Fibroblast of lung (primary cell): ENCODE data around the gene MTA1. TPM values are rescaled to one million over a fixed set of nuclear protein-coding genes. Genes with fewer than 3 reads are reported as not detected.

Experiments
- DNase-seq, 2 donors: peaks; one replicate each; pipeline versions ENCODE4 v3.0.0 to v3.0.0-alpha.2; 2010; ENCODE audit warnings: low read depth in 2 of 2
- H2AFZ ChIP-seq: 2 replicates; pipeline ENCODE4 v1.5.1; 2012; ENCODE audit warnings: low read length, control low read depth, inconsistent platforms
- H3K27ac ChIP-seq: 2 replicates; pipeline ENCODE4 v1.5.1; 2011; ENCODE audit warnings: low read length, control low read depth; ENCODE audit not compliant: insufficient read depth
- H3K27me3 ChIP-seq: 2 replicates; pipeline ENCODE4 v1.5.1; 2011; ENCODE audit warnings: mild to moderate bottlenecking, low read length; ENCODE audit not compliant: control insufficient read depth, insufficient read depth
- H3K36me3 ChIP-seq: 2 replicates; pipeline ENCODE4 v1.5.1; 2011; ENCODE audit warnings: low read length; ENCODE audit not compliant: control insufficient read depth, insufficient read depth
- H3K4me1 ChIP-seq: 2 replicates; pipeline ENCODE4 v1.5.1; 2011; ENCODE audit warnings: low read length; ENCODE audit not compliant: control insufficient read depth, insufficient read depth; ENCODE audit errors: extremely low read depth
- H3K4me2 ChIP-seq: 2 replicates; pipeline ENCODE4 v1.5.1; 2011; ENCODE audit warnings: low read length, control low read depth; ENCODE audit not compliant: insufficient read depth; ENCODE audit errors: extremely low read depth
- H3K4me3 ChIP-seq, 4 experiments: fragments of 200-600 bp in 1 of 4; sonication (generic) in 1 of 4; replicated peaks in 1 of 4; 2 replicates each; pipeline ENCODE4 v1.5.1; 2011 to 2016; ENCODE audit warnings: low read length in 4 of 4, low read depth in 3 of 4, mild to moderate bottlenecking in 3 of 4, control low read depth in 2 of 4, inconsistent platforms in 1 of 4, mixed read lengths in 1 of 4; ENCODE audit not compliant: insufficient read depth in 1 of 4; ENCODE audit errors: control extremely low read depth in 1 of 4
- H3K79me2 ChIP-seq: 2 replicates; pipeline ENCODE4 v1.5.1; 2012; ENCODE audit warnings: mild to moderate bottlenecking, low read length, inconsistent platforms; ENCODE audit not compliant: control insufficient read depth, insufficient read depth
- H3K9ac ChIP-seq: 2 replicates; pipeline ENCODE4 v1.5.1; 2011; ENCODE audit warnings: mild to moderate bottlenecking, low read length, control low read depth; ENCODE audit not compliant: insufficient read depth
- H3K9me3 ChIP-seq: 2 replicates; pipeline ENCODE4 v1.5.1; 2012; ENCODE audit warnings: low read depth, low read length; ENCODE audit not compliant: control insufficient read depth, insufficient read depth
- H4K20me1 ChIP-seq: 2 replicates; pipeline ENCODE4 v1.5.1; 2011; ENCODE audit warnings: low read length; ENCODE audit not compliant: control insufficient read depth, insufficient read depth; ENCODE audit errors: extremely low read depth
- EZH2 ChIP-seq: IDR thresholded peaks from 2 replicates; pipeline ENCODE4 v1.5.1; 2012; ENCODE audit warnings: low read length, control low read depth, mild to moderate bottlenecking; ENCODE audit errors: missing control alignments
- polyA plus RNA-seq, 2 donors: library from polyadenylated mRNA; depleted of rRNA in 1 of 2; stranded (reverse) in 1 of 2; unstranded in 1 of 2; fragments of >200 nt; gene quantifications; 2 replicates each; pipeline ENCODE4 v1.2.1, GENCODE V29; 2011 to 2012; ENCODE audit warnings: missing spikeins in 1 of 2
- total RNA-seq: library from RNA; depleted of rRNA; stranded (reverse); fragments of >200 nt; gene quantifications from 2 replicates; pipeline ENCODE4 v1.2.1, GENCODE V29; 2014
- TF ChIP-seq, protein P1 (sequence below), 2 donors: IDR thresholded peaks in 1 of 2; conservative IDR thresholded peaks in 1 of 2; 1 replicate in 1 of 2; 2 replicates in 1 of 2; pipeline ENCODE4 v1.5.1; 2011 to 2012; ENCODE audit warnings: low read length in 2 of 2, control low read depth in 1 of 2, inconsistent platforms in 1 of 2, low read depth in 1 of 2, mild to moderate bottlenecking in 1 of 2

The MTA1 gene
- total and polyA plus RNA-seq, 2 donors (not counting 1 experiment from before 2014, with no cell fraction given), result 28.6 to 29.7 TPM

DNA sequence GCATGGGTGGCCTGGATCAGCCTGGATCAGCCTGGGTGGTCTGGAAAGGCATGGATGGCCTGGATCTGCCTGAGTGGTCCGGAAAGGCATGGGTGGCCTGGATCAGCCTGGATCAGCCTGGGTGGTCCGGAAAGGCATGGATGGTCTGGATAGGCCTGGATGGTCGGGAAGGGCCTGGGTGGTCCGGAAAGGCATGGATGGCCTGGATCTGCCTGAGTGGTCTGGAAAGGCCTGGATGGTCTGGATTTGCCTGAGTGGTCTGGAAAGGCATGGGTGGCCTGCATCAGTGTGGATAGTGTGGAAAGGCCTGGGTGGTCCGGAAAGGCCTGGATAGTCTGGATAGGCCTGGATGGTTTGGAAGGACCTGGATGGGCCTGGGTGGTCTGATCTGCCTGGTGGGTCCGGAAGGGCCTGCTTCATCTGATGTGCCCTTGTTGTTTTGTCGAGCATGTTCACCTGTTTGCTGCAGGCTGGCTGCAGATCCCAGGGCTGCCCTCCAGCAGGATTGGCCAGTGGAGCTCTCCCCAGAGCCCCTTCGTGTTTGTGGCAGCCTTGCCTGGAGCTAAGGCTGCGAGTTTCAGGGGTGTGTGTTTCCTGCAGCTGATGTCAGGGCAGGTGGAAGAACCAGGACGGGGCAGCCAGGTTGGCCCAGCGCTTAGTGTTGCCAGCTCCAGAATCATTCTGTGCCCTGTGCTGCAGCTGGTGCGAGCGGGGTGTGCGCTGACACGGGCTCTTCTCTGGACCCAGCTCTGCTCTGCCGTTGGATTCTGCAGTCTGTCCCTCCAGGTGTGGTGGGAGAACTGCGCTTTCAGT, 40.5 kb upstream of the MTA1 start:
- Histone ChIP-seq H3K27me3 (no peaks in the 10 kb centered on the region), H2AFZ (no peak overlapping the region), H3K4me3 (no peak overlapping the region), H3K4me1 (no peaks in the 10 kb centered on the region), H3K79me2 (no peaks in the 10 kb centered on the region), H3K36me3 (peaks cover 3% of the 10 kb centered on the region), H3K9me3 (no peaks in the 10 kb centered on the region), H4K20me1 (no peaks in the 10 kb centered on the region), H3K27ac (no peak overlapping the region), H3K9ac (no peak overlapping the region), H3K4me2 (no peak overlapping the region)
- no peak for DNase-seq
- no peak for TF ChIP-seq EZH2
- TF ChIP-seq, protein P1, sequence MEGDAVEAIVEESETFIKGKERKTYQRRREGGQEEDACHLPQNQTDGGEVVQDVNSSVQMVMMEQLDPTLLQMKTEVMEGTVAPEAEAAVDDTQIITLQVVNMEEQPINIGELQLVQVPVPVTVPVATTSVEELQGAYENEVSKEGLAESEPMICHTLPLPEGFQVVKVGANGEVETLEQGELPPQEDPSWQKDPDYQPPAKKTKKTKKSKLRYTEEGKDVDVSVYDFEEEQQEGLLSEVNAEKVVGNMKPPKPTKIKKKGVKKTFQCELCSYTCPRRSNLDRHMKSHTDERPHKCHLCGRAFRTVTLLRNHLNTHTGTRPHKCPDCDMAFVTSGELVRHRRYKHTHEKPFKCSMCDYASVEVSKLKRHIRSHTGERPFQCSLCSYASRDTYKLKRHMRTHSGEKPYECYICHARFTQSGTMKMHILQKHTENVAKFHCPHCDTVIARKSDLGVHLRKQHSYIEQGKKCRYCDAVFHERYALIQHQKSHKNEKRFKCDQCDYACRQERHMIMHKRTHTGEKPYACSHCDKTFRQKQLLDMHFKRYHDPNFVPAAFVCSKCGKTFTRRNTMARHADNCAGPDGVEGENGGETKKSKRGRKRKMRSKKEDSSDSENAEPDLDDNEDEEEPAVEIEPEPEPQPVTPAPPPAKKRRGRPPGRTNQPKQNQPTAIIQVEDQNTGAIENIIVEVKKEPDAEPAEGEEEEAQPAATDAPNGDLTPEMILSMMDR (conservative IDR thresholded peaks at IDR 0.05 in 1 of 2, IDR thresholded peaks at IDR 0.05 in 1 of 2; ENCODE audit: low read depth in 1 of 2, low read length in 2 of 2), result no peak

DNA sequence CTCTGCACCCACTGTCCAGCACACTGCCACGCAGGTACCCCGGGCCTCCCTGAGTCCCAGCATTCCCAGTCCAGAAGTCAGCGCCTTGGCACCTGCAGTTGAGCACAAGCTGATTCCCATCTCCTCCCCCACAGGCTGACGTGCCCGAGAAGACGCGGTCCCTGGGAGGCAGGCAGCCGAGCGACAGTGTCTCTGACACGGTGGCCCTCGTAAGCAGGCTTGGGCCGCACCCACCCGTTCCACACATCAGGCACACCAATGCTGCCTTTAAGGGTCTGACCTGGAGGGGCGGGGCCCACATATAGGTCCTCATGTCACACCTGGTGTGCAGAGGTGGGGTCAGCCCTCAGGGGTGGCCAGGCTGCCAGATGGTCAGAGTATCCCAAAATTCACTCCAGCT, 39.7 kb upstream of the MTA1 start:
- Histone ChIP-seq H3K36me3 (peaks cover 3% of the 10 kb centered on the region), H3K9me3 (no peaks in the 10 kb centered on the region), H3K79me2 (no peaks in the 10 kb centered on the region), H3K4me1 (no peaks in the 10 kb centered on the region), H3K4me3 (no peak overlapping the region), H3K27me3 (no peaks in the 10 kb centered on the region), H2AFZ (no peak overlapping the region), H3K4me2 (no peak overlapping the region), H3K27ac (no peak overlapping the region), H3K9ac (no peak overlapping the region), H4K20me1 (no peaks in the 10 kb centered on the region)
- TF ChIP-seq, protein P1 (conservative IDR thresholded peaks at IDR 0.05 in 1 of 2, IDR thresholded peaks at IDR 0.05 in 1 of 2; ENCODE audit: low read depth in 1 of 2, low read length in 2 of 2), result no peak
- no peak for TF ChIP-seq EZH2
- no peak for DNase-seq

DNA sequence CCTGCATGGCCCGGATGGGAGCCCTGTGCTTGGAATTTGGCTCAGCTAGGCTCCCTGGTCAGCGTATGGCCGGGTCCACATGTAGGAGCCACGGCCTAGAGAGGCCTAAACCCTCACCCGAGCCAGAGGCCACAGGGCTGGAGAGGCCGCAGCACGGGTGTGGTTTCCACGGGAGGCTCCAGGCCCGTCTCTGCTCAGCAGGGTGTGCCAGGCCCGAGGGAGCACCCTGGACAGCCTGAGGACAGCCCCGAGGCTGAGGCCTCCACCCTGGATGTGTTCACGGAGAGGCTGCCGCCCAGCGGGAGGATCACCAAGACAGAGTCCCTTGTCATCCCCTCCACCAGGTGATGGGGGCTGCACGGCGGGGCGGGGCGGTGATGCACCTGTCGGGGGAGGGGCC, 38.9 kb upstream of the MTA1 start:
- H3K4me2 ChIP-seq, result no peak overlapping the region
- no peaks in the 10 kb centered on the region for H3K9me3 ChIP-seq
- H4K20me1 ChIP-seq, result no peaks in the 10 kb centered on the region
- TF ChIP-seq EZH2, result no peak
- TF ChIP-seq, protein P1 (conservative IDR thresholded peaks at IDR 0.05 in 1 of 2, IDR thresholded peaks at IDR 0.05 in 1 of 2; ENCODE audit: low read depth in 1 of 2, low read length in 2 of 2), result no peak
- no peaks in the 10 kb centered on the region for H3K79me2 ChIP-seq
- H3K27me3 ChIP-seq, result no peaks in the 10 kb centered on the region
- DNase-seq, result no peak
- no peak overlapping the region for H3K4me3 ChIP-seq
- H2AFZ ChIP-seq, result no peak overlapping the region
- no peak overlapping the region for H3K27ac ChIP-seq
- H3K36me3 ChIP-seq, result peaks cover 3% of the 10 kb centered on the region
- H3K4me1 ChIP-seq, result no peaks in the 10 kb centered on the region
- H3K9ac ChIP-seq, result no peak overlapping the region
